Stimulated activated CD8-positive, alpha-beta memory T cell treated with anti-CD3 and anti-CD28 coated beads, Interleukin-4, amount 100 ng/mL, for 24 hours (primary cell): ENCODE measurements around the gene C19orf85.
A peak's percentile ranks its signal among the peaks of the same experiment; 100 is the strongest.
"Not testable (repeated sequence)": the region's sequence is repeated elsewhere in the genome, so short reads cannot be mapped to it uniquely, and the experiment has no call there.

Source experiments
- DNase-seq: peaks from one replicate; pipeline ENCODE4 v3.0.0-alpha.2; 2020; ENCODE audit warnings: low read depth

Gene C19orf85

DNA sequence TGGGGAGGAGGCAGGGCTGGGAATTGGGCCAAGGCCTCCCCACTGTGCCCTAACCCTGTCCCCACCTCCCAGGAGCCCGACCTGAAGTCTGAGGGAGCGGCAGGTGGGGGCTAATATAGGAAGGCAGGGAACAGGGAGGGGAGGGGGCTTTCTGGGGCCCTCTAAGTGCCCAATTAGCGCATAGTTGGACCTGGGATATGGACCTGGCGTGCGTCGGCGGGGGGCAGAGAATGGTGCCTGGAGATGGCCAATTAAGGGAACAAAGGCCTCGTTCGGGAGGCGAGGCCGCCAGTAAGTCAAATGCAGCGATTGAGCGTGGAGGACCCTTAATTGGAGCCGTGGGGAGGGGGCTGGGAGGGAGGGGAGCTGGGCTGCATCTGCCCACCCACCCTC, at the start of gene C19orf85:
TSS of gene C19orf85 (minus strand) at position 90 of the 393 bp plus-strand sequence. CDS start 197 bp downstream, outside the sequence.
- DNase-seq, result no peak

DNA sequence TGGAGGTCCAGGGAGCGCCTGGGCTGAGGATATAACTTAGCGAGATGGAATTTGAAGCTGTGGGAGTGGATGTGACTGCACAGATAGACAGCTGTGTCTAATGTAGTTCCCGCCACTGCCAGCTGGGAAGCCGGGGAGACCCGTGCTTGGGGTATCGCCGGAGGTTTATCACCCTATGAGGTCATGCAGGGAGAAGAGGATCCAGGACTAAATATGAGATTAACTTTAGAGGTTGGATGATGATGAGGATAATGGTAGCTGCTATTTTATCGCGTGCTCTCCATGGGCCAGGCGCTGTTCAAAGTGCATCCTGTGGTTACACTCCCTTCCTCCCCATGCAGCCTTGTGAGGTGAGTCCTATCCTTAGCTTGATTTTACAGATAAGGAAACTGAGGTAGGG, 43.6 kb upstream of the C19orf85 start:
- no peak for DNase-seq

GRCh38 chr19:55504981-55505380, 40.4 kb upstream of the C19orf85 start:
- no peak for DNase-seq

- no peak for DNase-seq
Observed at GRCh38 chr19:55504252-55504603, 39.7 kb upstream of the C19orf85 start.

GRCh38 chr19:55503502-55504251, 39.1 kb upstream of the C19orf85 start:
- peak; percentile 89 for DNase-seq

- DNase-seq, result no peak
Observed at GRCh38 chr19:55503157-55503501, 38.6 kb upstream of the C19orf85 start.

- DNase-seq, result no peak
Observed at GRCh38 chr19:55502197-55502952, 37.8 kb upstream of the C19orf85 start.

GRCh38 chr19:55500368-55500952, 35.9 kb upstream of the C19orf85 start:
- DNase-seq, result no peak

- DNase-seq, result no peak
Observed at GRCh38 chr19:55498246-55498840, 33.8 kb upstream of the C19orf85 start.

- no peak for DNase-seq
Observed at GRCh38 chr19:55497763-55498162, 33.2 kb upstream of the C19orf85 start.

- not testable (repeated sequence) for DNase-seq
Observed at GRCh38 chr19:55496820-55497219, 32.3 kb upstream of the C19orf85 start.

DNA sequence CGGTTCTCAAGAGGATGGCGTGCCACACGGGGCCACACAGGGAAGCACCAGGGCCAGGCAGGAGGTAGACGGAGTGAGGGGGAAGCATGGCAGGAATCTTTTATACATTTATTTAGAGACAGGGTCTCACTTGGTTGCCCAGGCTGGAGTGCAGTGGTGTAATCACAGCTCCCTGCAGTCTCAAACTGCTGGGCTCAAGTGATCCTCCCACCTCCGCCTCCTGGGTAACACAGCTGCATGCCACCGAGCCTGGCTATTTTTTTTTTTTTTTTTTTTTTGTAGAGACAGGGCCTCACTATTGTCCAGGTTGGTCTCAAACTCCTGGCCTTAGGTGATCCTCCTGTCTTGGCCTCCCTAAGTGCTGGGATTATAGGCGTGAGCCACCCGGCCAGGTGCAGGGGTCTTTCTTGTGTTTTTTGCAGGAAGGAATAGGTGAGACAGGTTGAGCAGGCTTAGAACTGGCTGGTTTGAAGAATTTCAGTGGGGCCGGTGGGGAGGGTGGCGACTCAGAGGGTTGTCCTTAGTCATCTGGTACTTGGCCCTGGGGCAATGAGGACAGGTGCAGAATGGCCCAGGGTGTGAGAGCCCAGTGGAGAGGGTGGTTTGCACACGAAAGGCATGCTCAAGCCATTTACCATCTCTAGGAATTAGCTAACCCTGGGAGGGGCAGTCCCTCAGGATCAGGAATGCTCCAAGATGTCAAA, 31.2 kb upstream of the C19orf85 start:
- no peak for DNase-seq

GRCh38 chr19:55494172-55494761, 29.7 kb upstream of the C19orf85 start:
- DNase-seq, result no peak

DNA sequence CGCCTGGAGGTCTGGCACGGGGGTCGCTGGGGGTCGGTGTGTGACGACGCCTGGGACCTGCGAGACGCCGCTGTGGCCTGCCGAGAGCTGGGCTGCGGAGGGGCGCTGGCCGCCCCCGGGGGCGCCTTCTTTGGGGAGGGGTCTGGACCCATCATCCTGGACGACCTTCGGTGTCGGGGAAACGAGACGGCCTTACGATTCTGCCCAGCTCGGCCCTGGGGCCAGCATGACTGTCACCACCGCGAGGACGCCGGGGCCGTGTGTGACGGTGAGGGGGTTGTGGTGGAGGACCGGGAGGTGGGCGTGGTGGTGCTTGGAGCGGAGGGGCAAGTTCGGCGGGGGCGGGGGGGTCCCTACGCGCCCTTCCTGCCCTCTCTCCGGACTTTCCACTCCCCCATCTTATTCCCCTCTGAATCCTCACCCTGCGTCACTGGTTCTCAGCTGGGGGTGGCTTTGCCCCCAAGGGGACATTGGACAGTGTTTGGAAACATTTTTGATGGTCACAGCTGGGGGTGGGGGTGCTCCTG, 29.2 kb upstream of the C19orf85 start:
- no peak for DNase-seq

DNA sequence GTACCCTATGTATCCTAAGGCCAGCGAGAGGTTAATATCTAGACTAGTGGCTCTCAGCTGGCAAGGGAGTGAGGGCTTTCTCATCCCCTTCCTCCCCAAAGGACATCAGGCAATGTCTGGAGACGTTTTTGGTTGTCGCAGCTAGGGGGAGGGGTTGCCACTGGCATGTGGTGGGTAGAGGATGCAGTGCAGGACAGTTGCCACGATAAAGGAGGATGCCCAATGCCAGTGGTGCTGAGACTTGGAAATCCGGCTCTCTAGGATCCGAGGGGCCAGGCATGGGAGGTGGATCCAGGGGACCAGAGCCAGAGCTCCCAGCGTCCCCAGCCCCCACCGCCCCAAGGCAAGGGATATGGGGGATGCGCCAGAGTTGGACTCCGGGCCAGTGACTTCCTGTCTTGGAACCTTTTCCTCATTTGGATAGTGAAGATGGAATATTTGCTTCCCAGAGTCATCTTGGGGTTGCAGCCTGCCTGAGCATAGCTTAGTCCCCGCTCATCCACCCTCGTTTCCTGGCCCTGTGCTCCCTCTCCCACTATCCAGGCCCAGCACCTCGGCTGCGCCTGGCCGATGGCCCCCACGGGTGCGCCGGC, 28.6 kb upstream of the C19orf85 start:
- DNase-seq, result no peak

- DNase-seq, result no peak
Observed at GRCh38 chr19:55492362-55492944, 27.9 kb upstream of the C19orf85 start.

DNA sequence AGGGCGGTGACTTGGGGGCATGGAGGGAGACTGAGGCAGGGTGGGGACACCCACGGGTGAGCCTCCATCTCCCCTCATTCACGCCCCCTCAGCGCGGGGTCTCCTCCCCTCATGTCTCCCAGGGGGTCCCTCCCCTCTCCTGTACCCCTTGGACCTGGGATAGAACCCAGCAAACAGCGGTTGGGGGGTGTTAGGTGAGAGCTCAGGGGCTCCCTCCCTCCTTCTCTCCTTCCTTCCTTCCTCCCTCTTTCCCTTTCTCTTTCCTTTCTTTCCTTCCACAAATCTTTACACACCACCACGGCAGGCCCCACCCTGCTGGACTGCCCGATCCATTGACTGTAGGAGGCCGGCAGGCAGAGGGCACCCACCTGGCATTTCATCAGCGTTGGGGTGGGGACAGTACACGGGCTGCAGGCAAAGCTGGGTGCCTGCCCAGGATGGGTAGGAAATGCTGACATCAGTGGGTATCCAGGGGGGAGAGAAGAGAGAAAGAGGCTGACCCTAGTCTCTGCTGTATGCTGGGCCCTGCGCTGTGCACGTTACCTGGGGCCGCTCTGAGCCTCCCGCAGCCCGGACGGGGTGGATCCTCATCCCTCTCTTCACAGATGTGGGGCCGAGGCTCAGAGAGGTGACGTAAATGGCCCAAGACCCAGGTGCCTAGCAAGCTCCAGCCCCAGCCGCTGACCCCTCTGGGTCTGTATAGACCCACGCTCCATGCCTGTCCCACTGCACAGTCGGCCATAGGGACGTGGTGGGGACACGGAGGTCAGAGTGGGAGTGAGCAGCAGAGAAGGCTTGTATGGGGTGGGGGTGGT, 27.2 kb upstream of the C19orf85 start:
- DNase-seq, result no peak

DNA sequence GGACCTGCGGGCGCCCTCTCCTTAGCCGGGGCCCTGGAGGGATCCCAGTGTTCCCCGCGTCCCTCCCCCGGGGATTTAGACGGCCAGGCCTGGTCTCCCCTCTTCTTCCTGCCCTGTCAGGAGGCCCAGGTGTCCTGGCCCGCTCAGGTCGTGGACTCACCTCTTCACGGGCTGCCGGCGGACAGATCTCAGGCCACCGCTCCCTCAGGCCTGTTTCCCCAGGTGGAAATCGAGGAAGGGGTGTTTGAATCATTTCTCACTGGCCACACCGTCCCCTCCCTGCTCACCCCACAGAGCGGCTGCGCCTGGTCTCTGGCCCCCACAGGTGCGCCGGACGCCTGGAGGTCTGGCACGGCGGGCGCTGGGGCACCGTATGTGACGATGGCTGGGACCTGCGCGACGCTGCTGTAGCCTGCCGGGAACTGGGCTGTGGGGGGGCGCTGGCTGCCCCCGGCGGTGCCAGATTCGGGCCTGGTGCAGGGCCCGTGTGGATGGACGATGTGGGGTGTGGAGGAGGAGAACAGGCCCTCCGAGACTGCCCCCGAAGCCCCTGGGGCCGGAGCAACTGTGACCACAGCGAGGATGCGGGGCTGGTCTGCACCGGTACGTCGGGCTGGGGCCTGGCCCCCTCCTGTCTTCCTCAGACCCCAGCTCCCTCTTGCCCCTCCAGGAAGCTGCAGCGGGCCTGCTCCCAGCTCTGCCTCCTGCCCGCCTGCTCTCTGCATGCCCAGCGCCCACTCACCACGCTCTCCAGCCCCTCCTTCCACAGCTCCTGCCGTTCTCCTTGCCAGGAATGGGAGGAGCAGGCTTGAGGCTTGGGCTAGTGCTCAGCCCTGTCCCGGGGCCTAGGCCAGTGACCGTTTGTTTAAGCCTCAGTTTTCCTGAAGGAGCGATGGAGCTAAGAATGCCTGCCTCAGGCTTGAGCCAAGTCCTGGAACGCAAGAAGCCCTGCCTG, 26.2 kb upstream of the C19orf85 start:
- DNase-seq, result no peak
